SK-N-SH treated with all-trans-retinoic acid at 6 μM for 48 hours (cell line): ENCODE results near the gene CDC26.

Experiments used
- ATAC-seq: fragments of 200-7000 bp; cut with Tn5 transposase; 3 replicates; pipeline ENCODE4 v1.9.1; 2020; ENCODE audit warnings: mild to moderate bottlenecking, moderate library complexity
- ARNTL ChIP-seq: fragments of 450-650 bp; formaldehyde crosslinking; IDR thresholded peaks from 2 replicates; pipeline ENCODE4 v1.5.0; 2020; ENCODE audit warnings: low read depth, mild to moderate bottlenecking, moderate library complexity, borderline replicate concordance
- BACH2 ChIP-seq: fragments of 250-450 bp; sonication (Bioruptor Pico); IDR thresholded peaks from 2 replicates; pipeline ENCODE4 v1.9.0; 2021; ENCODE audit warnings: mild to moderate bottlenecking, borderline replicate concordance
- CSDC2 ChIP-seq: fragments of 250-450 bp; sonication (Bioruptor Pico); IDR thresholded peaks from 2 replicates; pipeline ENCODE4 v1.5.0; 2020; ENCODE audit warnings: mild to moderate bottlenecking, moderate library complexity
- ESRRG ChIP-seq: fragments of 250-450 bp; sonication (Bioruptor Pico); IDR thresholded peaks from 2 replicates; pipeline ENCODE4 v1.6.1; 2021; ENCODE audit warnings: mild to moderate bottlenecking
- ISL1 ChIP-seq: fragments of 250-450 bp; sonication (Bioruptor Pico); IDR thresholded peaks from 2 replicates; pipeline ENCODE4 v2.1.2; 2022; ENCODE audit warnings: mild to moderate bottlenecking, moderate library complexity
- OSR1 ChIP-seq: fragments of 250-450 bp; sonication (Bioruptor Pico); IDR thresholded peaks from 2 replicates; pipeline ENCODE4 v1.8.0; 2022; ENCODE audit warnings: moderate library complexity, mild to moderate bottlenecking, inconsistent platforms
- PPARA ChIP-seq: fragments of 250-450 bp; sonication (Bioruptor Pico); IDR thresholded peaks from 2 replicates; pipeline ENCODE4 v1.5.0; 2020; ENCODE audit warnings: mild to moderate bottlenecking, borderline replicate concordance
- RARB ChIP-seq: fragments of 250-450 bp; sonication (Bioruptor Pico); IDR thresholded peaks from 2 replicates; pipeline ENCODE4 v1.8.0; 2021; ENCODE audit warnings: mild to moderate bottlenecking, moderate library complexity
- TCF4 ChIP-seq: fragments of 250-450 bp; sonication (Bioruptor Pico); IDR thresholded peaks from 2 replicates; pipeline ENCODE4 v1.8.0; 2021; ENCODE audit warnings: mild to moderate bottlenecking, moderate library complexity, borderline replicate concordance
- ZC3H10 ChIP-seq: fragments of 250-450 bp; sonication (Bioruptor Pico); IDR thresholded peaks from 2 replicates; pipeline ENCODE4 v1.5.1; 2021; ENCODE audit warnings: mild to moderate bottlenecking, moderate library complexity
- ZFP3 ChIP-seq: fragments of 250-450 bp; sonication (Bioruptor Pico); IDR thresholded peaks from 2 replicates; pipeline ENCODE4 v1.5.0; 2020; ENCODE audit warnings: mild to moderate bottlenecking, moderate library complexity
- ZFP30 ChIP-seq: fragments of 450-650 bp; formaldehyde crosslinking; IDR thresholded peaks from 2 replicates; pipeline ENCODE4 v1.5.0; 2022; ENCODE audit warnings: mild to moderate bottlenecking, moderate library complexity
- ZNF565 ChIP-seq: fragments of 450-650 bp; formaldehyde crosslinking; conservative IDR thresholded peaks from 2 replicates; pipeline ENCODE4 v1.5.0; 2020; ENCODE audit warnings: low read depth, mild to moderate bottlenecking, moderate library complexity
- ZNF70 ChIP-seq: fragments of 450-650 bp; formaldehyde crosslinking; IDR thresholded peaks from 2 replicates; pipeline ENCODE4 v1.5.0; 2020; ENCODE audit warnings: mild to moderate bottlenecking, moderate library complexity
- ZNF8 ChIP-seq: fragments of 450-650 bp; formaldehyde crosslinking; IDR thresholded peaks from 2 replicates; pipeline ENCODE4 v1.5.0; 2020; ENCODE audit warnings: mild to moderate bottlenecking, moderate library complexity
- TF ChIP-seq, protein P1 (sequence below): fragments of 250-450 bp; sonication (Bioruptor Pico); IDR thresholded peaks from 2 replicates; pipeline ENCODE4 v1.8.0; 2021; ENCODE audit warnings: low read depth, mild to moderate bottlenecking, moderate library complexity, borderline replicate concordance
- TF ChIP-seq, protein P2 (sequence below): fragments of 250-450 bp; sonication (Bioruptor Pico); IDR thresholded peaks from 2 replicates; pipeline ENCODE4 v1.8.0; 2020; ENCODE audit warnings: mild to moderate bottlenecking, moderate library complexity, borderline replicate concordance
- TF ChIP-seq, protein P3 (sequence below): fragments of 250-450 bp; sonication (Bioruptor Pico); IDR thresholded peaks from 2 replicates; pipeline ENCODE4 v1.5.1; 2020; ENCODE audit warnings: low read depth, mild to moderate bottlenecking, moderate library complexity
- TF ChIP-seq, protein P4 (sequence below): fragments of 250-450 bp; sonication (Bioruptor Pico); IDR thresholded peaks from 2 replicates; pipeline ENCODE4 v1.5.1; 2021; ENCODE audit warnings: mild to moderate bottlenecking, moderate library complexity
- TF ChIP-seq, protein P5 (sequence below): fragments of 250-450 bp; sonication (Bioruptor Pico); IDR thresholded peaks from 2 replicates; pipeline ENCODE4 v1.5.0; 2020; ENCODE audit warnings: mild to moderate bottlenecking, moderate library complexity

CDC26 gene

DNA sequence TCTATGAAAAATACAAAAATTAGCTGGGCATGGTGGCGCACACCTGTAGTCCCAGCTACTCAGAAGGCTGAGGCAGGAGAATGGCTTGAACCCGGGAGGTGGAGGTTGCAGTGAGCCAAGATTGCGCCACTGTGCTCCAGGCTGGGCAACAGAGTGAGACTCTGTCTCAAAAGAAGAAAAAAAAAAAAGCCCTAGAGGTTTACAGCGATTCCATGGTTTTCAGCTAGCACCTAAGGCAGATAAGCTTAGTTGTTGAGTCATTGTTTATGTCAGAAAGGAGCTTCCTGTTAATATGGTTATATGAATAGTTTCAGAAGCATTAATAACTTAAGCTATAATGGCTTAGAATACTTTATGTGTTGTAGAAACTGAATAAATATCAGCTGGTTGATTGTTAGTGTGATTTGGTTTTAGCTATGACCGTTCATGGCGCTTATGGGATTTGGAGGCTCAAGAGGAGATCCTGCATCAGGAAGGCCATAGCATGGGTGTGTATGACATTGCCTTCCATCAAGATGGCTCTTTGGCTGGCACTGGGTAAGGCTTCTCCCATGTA lies 14.8 kb upstream of the CDC26 start:
- no peak for ATAC-seq

DNA sequence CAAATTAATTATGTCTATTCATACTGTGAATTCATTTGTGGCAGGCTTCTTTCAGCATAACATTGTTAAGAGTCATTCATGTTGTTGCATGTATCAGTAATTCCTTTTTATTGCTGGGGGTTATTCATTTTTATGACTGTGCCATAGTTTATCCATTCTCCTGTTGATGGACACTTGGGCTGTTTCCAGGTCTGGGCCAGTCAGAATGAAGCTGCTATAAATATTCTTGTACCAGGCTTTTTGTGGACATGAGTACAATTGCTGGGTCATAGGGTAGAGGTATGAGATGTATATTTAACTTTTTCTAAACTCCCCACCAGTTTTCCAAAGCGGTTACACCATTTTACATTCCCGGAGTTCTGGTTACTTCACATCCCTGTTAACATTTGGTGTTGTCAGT lies 13.7 kb upstream of the CDC26 start:
- TF ChIP-seq, protein P1, sequence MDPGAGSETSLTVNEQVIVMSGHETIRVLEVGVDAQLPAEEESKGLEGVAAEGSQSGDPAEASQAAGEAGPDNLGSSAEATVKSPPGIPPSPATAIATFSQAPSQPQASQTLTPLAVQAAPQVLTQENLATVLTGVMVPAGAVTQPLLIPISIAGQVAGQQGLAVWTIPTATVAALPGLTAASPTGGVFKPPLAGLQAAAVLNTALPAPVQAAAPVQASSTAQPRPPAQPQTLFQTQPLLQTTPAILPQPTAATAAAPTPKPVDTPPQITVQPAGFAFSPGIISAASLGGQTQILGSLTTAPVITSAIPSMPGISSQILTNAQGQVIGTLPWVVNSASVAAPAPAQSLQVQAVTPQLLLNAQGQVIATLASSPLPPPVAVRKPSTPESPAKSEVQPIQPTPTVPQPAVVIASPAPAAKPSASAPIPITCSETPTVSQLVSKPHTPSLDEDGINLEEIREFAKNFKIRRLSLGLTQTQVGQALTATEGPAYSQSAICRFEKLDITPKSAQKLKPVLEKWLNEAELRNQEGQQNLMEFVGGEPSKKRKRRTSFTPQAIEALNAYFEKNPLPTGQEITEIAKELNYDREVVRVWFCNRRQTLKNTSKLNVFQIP: no peak
- TF ChIP-seq, protein P2, sequence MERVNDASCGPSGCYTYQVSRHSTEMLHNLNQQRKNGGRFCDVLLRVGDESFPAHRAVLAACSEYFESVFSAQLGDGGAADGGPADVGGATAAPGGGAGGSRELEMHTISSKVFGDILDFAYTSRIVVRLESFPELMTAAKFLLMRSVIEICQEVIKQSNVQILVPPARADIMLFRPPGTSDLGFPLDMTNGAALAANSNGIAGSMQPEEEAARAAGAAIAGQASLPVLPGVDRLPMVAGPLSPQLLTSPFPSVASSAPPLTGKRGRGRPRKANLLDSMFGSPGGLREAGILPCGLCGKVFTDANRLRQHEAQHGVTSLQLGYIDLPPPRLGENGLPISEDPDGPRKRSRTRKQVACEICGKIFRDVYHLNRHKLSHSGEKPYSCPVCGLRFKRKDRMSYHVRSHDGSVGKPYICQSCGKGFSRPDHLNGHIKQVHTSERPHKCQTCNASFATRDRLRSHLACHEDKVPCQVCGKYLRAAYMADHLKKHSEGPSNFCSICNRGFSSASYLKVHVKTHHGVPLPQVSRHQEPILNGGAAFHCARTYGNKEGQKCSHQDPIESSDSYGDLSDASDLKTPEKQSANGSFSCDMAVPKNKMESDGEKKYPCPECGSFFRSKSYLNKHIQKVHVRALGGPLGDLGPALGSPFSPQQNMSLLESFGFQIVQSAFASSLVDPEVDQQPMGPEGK (CRISPR knock-in tag): no peak
- no peak for TF ChIP-seq TCF4 (CRISPR knock-in tag)
- no peak for TF ChIP-seq ZFP30
- TF ChIP-seq, protein P3, sequence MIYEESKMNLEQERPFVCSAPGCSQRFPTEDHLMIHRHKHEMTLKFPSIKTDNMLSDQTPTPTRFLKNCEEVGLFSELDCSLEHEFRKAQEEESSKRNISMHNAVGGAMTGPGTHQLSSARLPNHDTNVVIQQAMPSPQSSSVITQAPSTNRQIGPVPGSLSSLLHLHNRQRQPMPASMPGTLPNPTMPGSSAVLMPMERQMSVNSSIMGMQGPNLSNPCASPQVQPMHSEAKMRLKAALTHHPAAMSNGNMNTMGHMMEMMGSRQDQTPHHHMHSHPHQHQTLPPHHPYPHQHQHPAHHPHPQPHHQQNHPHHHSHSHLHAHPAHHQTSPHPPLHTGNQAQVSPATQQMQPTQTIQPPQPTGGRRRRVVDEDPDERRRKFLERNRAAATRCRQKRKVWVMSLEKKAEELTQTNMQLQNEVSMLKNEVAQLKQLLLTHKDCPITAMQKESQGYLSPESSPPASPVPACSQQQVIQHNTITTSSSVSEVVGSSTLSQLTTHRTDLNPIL (CRISPR knock-in tag): no peak
- TF ChIP-seq, protein P4, sequence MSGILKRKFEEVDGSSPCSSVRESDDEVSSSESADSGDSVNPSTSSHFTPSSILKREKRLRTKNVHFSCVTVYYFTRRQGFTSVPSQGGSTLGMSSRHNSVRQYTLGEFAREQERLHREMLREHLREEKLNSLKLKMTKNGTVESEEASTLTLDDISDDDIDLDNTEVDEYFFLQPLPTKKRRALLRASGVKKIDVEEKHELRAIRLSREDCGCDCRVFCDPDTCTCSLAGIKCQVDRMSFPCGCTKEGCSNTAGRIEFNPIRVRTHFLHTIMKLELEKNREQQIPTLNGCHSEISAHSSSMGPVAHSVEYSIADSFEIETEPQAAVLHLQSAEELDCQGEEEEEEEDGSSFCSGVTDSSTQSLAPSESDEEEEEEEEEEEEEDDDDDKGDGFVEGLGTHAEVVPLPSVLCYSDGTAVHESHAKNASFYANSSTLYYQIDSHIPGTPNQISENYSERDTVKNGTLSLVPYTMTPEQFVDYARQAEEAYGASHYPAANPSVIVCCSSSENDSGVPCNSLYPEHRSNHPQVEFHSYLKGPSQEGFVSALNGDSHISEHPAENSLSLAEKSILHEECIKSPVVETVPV (CRISPR knock-in tag): no peak
- TF ChIP-seq, all 23 proteins: peak for 0
- no peak for ATAC-seq

More for the DNA sequence above, 14.8 kb upstream of the CDC26 start:
- TF ChIP-seq ZNF70: no peak
- TF ChIP-seq, protein P5, sequence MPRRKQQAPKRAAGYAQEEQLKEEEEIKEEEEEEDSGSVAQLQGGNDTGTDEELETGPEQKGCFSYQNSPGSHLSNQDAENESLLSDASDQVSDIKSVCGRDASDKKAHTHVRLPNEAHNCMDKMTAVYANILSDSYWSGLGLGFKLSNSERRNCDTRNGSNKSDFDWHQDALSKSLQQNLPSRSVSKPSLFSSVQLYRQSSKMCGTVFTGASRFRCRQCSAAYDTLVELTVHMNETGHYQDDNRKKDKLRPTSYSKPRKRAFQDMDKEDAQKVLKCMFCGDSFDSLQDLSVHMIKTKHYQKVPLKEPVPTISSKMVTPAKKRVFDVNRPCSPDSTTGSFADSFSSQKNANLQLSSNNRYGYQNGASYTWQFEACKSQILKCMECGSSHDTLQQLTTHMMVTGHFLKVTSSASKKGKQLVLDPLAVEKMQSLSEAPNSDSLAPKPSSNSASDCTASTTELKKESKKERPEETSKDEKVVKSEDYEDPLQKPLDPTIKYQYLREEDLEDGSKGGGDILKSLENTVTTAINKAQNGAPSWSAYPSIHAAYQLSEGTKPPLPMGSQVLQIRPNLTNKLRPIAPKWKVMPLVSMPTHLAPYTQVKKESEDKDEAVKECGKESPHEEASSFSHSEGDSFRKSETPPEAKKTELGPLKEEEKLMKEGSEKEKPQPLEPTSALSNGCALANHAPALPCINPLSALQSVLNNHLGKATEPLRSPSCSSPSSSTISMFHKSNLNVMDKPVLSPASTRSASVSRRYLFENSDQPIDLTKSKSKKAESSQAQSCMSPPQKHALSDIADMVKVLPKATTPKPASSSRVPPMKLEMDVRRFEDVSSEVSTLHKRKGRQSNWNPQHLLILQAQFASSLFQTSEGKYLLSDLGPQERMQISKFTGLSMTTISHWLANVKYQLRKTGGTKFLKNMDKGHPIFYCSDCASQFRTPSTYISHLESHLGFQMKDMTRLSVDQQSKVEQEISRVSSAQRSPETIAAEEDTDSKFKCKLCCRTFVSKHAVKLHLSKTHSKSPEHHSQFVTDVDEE (CRISPR knock-in tag): no peak
- TF ChIP-seq RARB (CRISPR knock-in tag): no peak
- TF ChIP-seq ZNF565 (CRISPR knock-in tag): no peak
- no peak for TF ChIP-seq OSR1
- no peak for TF ChIP-seq ZC3H10 (CRISPR knock-in tag)
- TF ChIP-seq PPARA (CRISPR knock-in tag): no peak
- TF ChIP-seq, protein P1: no peak
- TF ChIP-seq ARNTL: no peak
- TF ChIP-seq ZFP3 (CRISPR knock-in tag): no peak

DNA sequence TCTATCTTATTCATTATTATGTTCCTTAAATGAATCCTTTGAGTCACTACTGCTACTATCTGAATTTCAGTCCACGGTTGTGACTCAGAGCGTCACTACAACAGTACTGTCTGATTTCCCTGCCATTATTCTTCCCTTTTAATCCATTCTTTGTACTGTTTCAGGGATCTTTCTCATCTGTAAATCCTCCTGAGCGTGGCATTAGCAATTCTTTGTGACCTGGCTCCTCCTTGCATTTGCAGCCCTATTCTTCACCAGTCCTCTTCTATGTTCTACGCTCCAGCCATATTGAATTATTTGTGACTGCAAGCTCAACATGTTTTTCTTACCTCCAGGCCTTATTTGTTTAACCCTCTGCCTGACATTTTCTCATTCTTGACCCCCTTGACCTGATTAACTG lies 6.0 kb upstream of the CDC26 start:
- ATAC-seq: no peak

More for the DNA sequence above, 6.0 kb upstream of the CDC26 start:
- TF ChIP-seq ARNTL (no peak), ESRRG (CRISPR knock-in tag) (no peak), CSDC2 (CRISPR knock-in tag) (no peak), ZFP30 (no peak), ZNF565 (CRISPR knock-in tag) (no peak), OSR1 (no peak), TCF4 (CRISPR knock-in tag) (no peak), BACH2 (CRISPR knock-in tag) (no peak), ZNF8 (CRISPR knock-in tag) (no peak), ISL1 (CRISPR knock-in tag) (no peak)
- TF ChIP-seq, protein P5 (CRISPR knock-in tag): no peak
- TF ChIP-seq, protein P2 (CRISPR knock-in tag): no peak
